BE2C (cell line): ENCODE results near the gene SMAP2.
"Not testable (repeated sequence)": the region's sequence is repeated elsewhere in the genome, so short reads cannot be mapped to it uniquely, and the experiment has no call there.

Source experiments
- DNase-seq: peaks from one replicate; pipeline ENCODE4 v3.0.0-alpha.2; 2020
- H3K27me3 ChIP-seq: fragments of 250-450 bp; sonication (Bioruptor Pico); 2 replicates; pipeline ENCODE4 v1.5.1; 2020; ENCODE audit warnings: mild to moderate bottlenecking
- H3K36me3 ChIP-seq: fragments of 250-450 bp; sonication (Bioruptor Pico); 2 replicates; pipeline ENCODE4 v1.5.1; 2020; ENCODE audit warnings: mild to moderate bottlenecking
- H3K4me1 ChIP-seq: fragments of 250-450 bp; sonication (Bioruptor Pico); 2 replicates; pipeline ENCODE4 v1.5.1; 2020
- H3K4me3 ChIP-seq: 2 replicates; pipeline ENCODE4 v1.5.1; 2011; ENCODE audit warnings: low read depth, low read length
- H3K9me3 ChIP-seq: fragments of 250-450 bp; sonication (Bioruptor Pico); 2 replicates; pipeline ENCODE4 v1.5.1; 2020
- TF ChIP-seq, protein P1 (sequence below): IDR thresholded peaks from 2 replicates; pipeline ENCODE4 v1.5.1; 2012; ENCODE audit warnings: mild to moderate bottlenecking, low read depth, low read length

The SMAP2 gene

DNA sequence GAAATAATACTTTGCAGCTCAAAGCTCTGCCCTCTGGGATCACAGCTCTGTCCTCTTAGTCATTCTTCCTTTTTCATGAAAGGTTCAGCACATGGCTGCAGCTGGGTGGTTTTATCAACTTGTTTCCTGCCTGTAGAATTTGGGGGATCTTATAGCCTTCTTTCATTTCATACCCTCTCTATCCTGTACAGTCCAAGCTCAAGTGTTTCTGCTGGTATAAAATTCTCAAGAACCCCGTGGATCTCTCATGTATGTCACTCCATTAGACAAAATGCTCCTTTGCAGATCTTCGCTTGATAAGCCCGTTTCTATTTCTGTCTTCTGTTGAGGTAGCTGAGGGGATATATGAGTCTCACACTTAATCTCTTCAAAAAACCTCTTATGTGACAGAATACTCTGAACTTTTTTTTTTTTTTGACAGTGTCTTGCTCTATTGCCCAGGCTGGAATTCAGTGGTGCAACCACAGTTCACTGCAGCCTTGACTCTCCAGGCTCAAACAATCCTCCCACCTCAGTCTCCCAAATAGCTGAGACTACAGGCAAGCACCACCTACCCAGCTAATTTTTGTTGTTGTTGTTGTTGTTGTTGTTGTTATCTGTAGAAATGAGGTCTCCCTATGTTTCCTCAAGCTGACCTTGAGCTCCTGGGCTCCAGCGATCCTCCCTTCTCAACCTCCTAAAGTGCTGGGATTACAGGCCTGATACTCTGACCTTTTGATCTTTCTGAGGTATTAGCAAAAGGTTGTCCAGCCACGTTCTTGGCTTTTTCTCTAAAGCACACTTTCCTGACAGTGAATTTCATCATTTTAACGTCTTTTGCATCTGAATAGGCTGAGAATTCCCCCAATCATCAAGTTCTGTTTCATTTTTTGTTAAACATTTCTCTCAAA is 31.8 kb upstream of the SMAP2 start:
- no peak for DNase-seq
- Histone ChIP-seq H3K36me3 (no peaks in the 10 kb centered on the region), H3K4me1 (no peaks in the 10 kb centered on the region), H3K4me3 (no peak overlapping the region), H3K9me3 (no peaks in the 10 kb centered on the region), H3K27me3 (no peaks in the 10 kb centered on the region)
- TF ChIP-seq, protein P1, sequence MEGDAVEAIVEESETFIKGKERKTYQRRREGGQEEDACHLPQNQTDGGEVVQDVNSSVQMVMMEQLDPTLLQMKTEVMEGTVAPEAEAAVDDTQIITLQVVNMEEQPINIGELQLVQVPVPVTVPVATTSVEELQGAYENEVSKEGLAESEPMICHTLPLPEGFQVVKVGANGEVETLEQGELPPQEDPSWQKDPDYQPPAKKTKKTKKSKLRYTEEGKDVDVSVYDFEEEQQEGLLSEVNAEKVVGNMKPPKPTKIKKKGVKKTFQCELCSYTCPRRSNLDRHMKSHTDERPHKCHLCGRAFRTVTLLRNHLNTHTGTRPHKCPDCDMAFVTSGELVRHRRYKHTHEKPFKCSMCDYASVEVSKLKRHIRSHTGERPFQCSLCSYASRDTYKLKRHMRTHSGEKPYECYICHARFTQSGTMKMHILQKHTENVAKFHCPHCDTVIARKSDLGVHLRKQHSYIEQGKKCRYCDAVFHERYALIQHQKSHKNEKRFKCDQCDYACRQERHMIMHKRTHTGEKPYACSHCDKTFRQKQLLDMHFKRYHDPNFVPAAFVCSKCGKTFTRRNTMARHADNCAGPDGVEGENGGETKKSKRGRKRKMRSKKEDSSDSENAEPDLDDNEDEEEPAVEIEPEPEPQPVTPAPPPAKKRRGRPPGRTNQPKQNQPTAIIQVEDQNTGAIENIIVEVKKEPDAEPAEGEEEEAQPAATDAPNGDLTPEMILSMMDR = no peak

DNA sequence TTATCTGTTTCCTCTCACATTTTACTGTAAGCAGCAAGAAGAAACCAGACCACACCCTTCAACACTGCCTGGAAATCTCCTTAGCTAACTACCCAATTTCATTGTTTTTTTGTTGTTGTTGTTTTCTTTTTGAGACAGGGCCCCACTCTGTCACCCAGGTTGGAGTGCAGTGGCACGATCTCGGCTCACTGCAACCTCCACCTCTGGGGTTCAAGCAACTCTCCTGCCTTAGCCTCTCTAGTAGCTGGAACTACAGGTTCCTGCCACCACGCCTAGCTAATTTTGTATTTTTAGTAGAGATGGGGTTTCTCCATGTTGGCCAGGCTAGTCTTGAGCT is 31.2 kb upstream of the SMAP2 start:
- H3K4me3 ChIP-seq, H3K4me1 ChIP-seq, DNase-seq, H3K9me3 ChIP-seq, H3K36me3 ChIP-seq, H3K27me3 ChIP-seq: not testable (repeated sequence)

DNA sequence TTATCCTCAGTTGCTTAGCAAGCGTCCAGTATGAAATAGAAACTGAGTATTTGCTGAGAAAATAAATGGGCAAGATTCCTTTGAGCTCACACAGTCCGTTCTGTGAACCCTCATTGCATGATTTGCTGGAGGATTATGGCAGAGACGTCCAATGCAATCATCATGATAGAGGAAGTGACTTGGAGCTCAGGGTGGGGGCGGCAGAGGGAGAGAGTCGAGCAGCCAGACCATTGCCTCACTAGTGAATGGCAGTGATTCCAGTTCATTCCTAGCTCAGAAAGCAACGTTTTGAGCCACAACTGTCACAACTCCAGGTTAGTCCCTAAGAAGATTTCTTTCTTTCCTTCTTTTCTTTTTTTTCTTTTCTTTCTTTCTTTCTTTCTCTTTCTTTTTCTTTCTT is 28.9 kb upstream of the SMAP2 start:
- DNase-seq = peak; percentile 5

DNA sequence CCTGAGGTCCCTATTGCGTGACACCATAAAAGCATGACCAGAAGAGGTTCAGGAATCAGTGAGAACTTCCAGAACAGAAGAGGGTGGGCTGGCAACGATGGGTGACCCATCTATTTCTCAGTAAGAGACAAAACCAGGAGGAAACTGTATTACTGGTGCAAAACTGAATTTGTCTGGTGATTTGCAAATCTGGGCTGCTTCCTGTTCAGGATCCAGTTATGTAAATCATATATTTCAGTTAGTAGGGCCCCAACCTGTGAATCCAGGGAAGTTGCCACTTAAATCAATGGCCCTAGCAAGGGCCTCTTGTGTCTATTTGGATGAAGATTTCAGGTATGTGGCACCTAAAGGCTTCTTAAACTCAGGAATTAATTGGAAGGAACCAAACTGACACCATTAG is 23.1 kb upstream of the SMAP2 start:
- no peaks in the 10 kb centered on the region for H3K27me3 ChIP-seq
- no peaks in the 10 kb centered on the region for H3K36me3 ChIP-seq
- no peak for DNase-seq
- TF ChIP-seq, protein P1 = no peak
- H3K4me1 ChIP-seq = no peaks in the 10 kb centered on the region
- no peaks in the 10 kb centered on the region for H3K9me3 ChIP-seq
- H3K4me3 ChIP-seq = no peak overlapping the region

More for the DNA sequence above, 28.9 kb upstream of the SMAP2 start:
- Histone ChIP-seq H3K4me3 (no peak overlapping the region), H3K27me3 (no peaks in the 10 kb centered on the region), H3K4me1 (no peaks in the 10 kb centered on the region), H3K9me3 (no peaks in the 10 kb centered on the region), H3K36me3 (no peaks in the 10 kb centered on the region)
- TF ChIP-seq, protein P1 = no peak

DNA sequence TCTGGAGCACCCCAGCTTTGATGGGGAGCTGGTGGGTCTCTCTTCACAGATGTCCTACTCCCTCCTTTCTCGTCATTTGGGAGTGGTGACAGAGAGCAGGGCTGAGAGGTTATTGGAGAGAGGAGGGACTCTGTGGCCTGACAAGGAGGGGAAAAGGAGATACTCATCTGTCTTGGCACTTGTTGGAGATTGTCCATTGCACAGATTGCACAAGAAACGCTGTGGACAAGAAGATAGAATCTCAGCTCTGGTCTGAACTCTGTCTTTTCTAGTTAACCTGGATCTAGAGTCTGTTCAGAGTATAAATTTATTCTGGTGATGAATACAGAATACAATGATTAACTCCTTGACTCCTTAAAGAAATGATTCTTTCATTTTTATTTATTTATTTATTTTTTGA is 22.4 kb upstream of the SMAP2 start:
- TF ChIP-seq, protein P1 = no peak
- Histone ChIP-seq H3K4me3 (no peak overlapping the region), H3K9me3 (no peaks in the 10 kb centered on the region), H3K36me3 (no peaks in the 10 kb centered on the region), H3K27me3 (no peaks in the 10 kb centered on the region), H3K4me1 (no peaks in the 10 kb centered on the region)
- DNase-seq = no peak

DNA sequence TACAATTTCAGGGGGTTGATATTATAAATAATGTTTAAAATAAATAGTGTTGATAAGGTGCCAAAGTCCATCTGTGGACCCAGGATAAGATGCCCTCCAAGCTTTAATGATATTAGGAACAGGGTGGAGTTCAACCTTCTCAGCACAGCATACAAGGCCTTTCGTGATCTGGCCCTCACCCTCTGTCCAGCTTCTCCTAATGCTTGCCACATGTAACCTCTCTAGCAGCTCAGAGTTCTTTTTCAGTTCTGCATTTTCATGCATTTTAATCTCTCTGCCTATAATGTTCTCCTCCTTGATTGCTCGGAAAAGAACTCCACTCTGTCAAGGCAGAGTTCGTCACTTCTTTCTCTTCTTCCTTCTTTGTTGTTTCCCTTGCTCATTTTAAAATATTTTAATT is 21.4 kb upstream of the SMAP2 start:
- no peaks in the 10 kb centered on the region for H3K9me3 ChIP-seq
- no peak overlapping the region for H3K4me3 ChIP-seq
- TF ChIP-seq, protein P1 = no peak
- no peaks in the 10 kb centered on the region for H3K36me3 ChIP-seq
- H3K4me1 ChIP-seq = no peaks in the 10 kb centered on the region
- DNase-seq = no peak
- no peaks in the 10 kb centered on the region for H3K27me3 ChIP-seq
